Caco-2 (cell line): ENCODE data around the gene MTMR4. TPM values are rescaled to one million over a fixed set of nuclear protein-coding genes. Genes with fewer than 3 reads are reported as not detected.

ENCODE experiments used
- BruUV-seq: library from RNA; stranded (reverse); fragments of 400-500 nt; replicated peaks from 2 replicates; lab custom pipeline; 2021; lab: Mats Ljungman, UMichigan
- CTCF ChIA-PET: fragments of 300-600 bp; sonication (Branson Sonifier 250); formaldehyde crosslinking; loops from one replicate; lab custom pipeline; 2022; ENCODE audit warnings: antibody characterized with exemption; lab: Charles Lee
- POLR2A ChIA-PET: fragments of 300-600 bp; sonication (Branson Sonifier 250); formaldehyde crosslinking; loops from one replicate; lab custom pipeline; 2022; ENCODE audit warnings: antibody characterized with exemption; lab: Charles Lee
- DNase-seq, 2 experiments: peaks; one replicate each; pipeline versions ENCODE4 v3.0.0 to v3.0.0-alpha.2; 2020 to 2022
- H3K27me3 ChIP-seq: replicated peaks from 2 replicates; pipeline ENCODE4 v1.6.0; 2011; ENCODE audit warnings: low read length; ENCODE audit not compliant: control insufficient read depth, insufficient read depth
- H3K36me3 ChIP-seq: 2 replicates; pipeline ENCODE4 v1.5.1; 2011; ENCODE audit warnings: low read length; ENCODE audit not compliant: control insufficient read depth, insufficient read depth
- H3K4me1 ChIP-seq: fragments of 250-450 bp; sonication (Bioruptor Pico); 2 replicates; pipeline ENCODE4 v1.5.1; 2020; ENCODE audit warnings: mild to moderate bottlenecking
- H3K4me3 ChIP-seq: 2 replicates; pipeline ENCODE4 v1.5.1; 2011; ENCODE audit warnings: low read depth, mild to moderate bottlenecking, control low read depth, low read length
- H3K9me3 ChIP-seq: fragments of 250-450 bp; sonication (Bioruptor Pico); 2 replicates; pipeline ENCODE4 v1.5.1; 2020; ENCODE audit warnings: mild to moderate bottlenecking, moderate library complexity
- H3K27ac Mint-ChIP-seq: one replicate; pipeline ENCODE4 v1.8.0; 2022; ENCODE audit warnings: mixed read lengths; ENCODE audit not compliant: unreplicated experiment
- H3K27me3 Mint-ChIP-seq: one replicate; pipeline ENCODE4 v1.8.0; 2022; ENCODE audit warnings: mixed read lengths; ENCODE audit not compliant: insufficient read depth, unreplicated experiment
- H3K36me3 Mint-ChIP-seq: one replicate; pipeline ENCODE4 v1.8.0; 2022; ENCODE audit warnings: mild to moderate bottlenecking, mixed read lengths; ENCODE audit not compliant: insufficient read depth, unreplicated experiment
- H3K4me1 Mint-ChIP-seq: one replicate; pipeline ENCODE4 v1.8.0; 2022; ENCODE audit warnings: low read depth, mixed read lengths; ENCODE audit not compliant: unreplicated experiment
- H3K4me3 Mint-ChIP-seq: one replicate; pipeline ENCODE4 v1.8.0; 2022; ENCODE audit warnings: mild to moderate bottlenecking, moderate library complexity, mixed read lengths; ENCODE audit not compliant: unreplicated experiment
- H3K9me3 Mint-ChIP-seq: one replicate; pipeline ENCODE4 v1.8.0; 2022; ENCODE audit warnings: mixed read lengths; ENCODE audit not compliant: unreplicated experiment
- CTCF ChIP-seq, 2 experiments: fragments of 200-600 bp in 1 of 2; IDR thresholded peaks; 1 replicate in 1 of 2; 2 replicates in 1 of 2; pipeline versions ENCODE4 v1.5.1 to v1.8.0; 2011 to 2022; ENCODE audit warnings: antibody characterized with exemption in 1 of 2, control low read depth in 1 of 2, inconsistent platforms in 1 of 2, low read depth in 1 of 2, low read length in 1 of 2, mild to moderate bottlenecking in 1 of 2, moderate library complexity in 1 of 2; ENCODE audit not compliant: insufficient read depth in 1 of 2, severe bottlenecking in 1 of 2, unreplicated experiment in 1 of 2
- intact Hi-C: fragments of 100-400 bp; cut with micrococcal nuclease; formaldehyde crosslinking; loops from one replicate; pipeline ENCODE4 v1.10.0; 2022; ENCODE audit not compliant: unreplicated experiment
- total RNA-seq: library from RNA; stranded (reverse); gene quantifications from 2 replicates; pipeline ENCODE4 v1.2.3, GENCODE V29; 2022

The MTMR4 gene
- total RNA-seq, 1 experiment from 2014 or later, result 62.6 TPM

GRCh38 chr17:58516644-58517377, 2.4 kb upstream of the MTMR4 start:
- TF ChIP-seq CTCF (IDR thresholded peaks at IDR 0.05; ENCODE audit: insufficient read depth in 1 of 2, low read depth in 1 of 2, low read length in 1 of 2, severe bottlenecking in 1 of 2, unreplicated experiment in 1 of 2), result no peak
- peak overlapping the region; percentile 96 for H3K4me3 Mint-ChIP-seq
- H3K27ac Mint-ChIP-seq, result peak overlapping the region; percentile 95
- peak; percentile 37 to 61 for DNase-seq
- no peaks in the 10 kb centered on the region for H3K36me3 ChIP-seq
- no peaks in the 10 kb centered on the region for H3K9me3 Mint-ChIP-seq
- ChIA-PET POLR2A (interaction anchor here (2.9 kb wide), 1 partner anchor 115 kb away, joined by 41 read pairs; no protein-coding TSS in a partner anchor), CTCF (interaction anchor here (1.6 kb wide), 1 partner anchor 18 kb away, joined by 3 read pairs; no protein-coding TSS in a partner anchor)
- peak overlapping the region; percentile 62 for H3K4me3 ChIP-seq
- no peaks in the 10 kb centered on the region for H3K27me3 ChIP-seq
- H3K4me1 ChIP-seq, result 0 out of 2 replicates have a peak, but pooled peaks cover 16% of the 10 kb centered on the region
- peaks cover 29% of the 10 kb centered on the region for H3K4me1 Mint-ChIP-seq
- intact Hi-C loops, result loop anchor here (5.0 to 10.0 kb wide), 2 partner anchors 590 to 708 kb away; partner anchors contain the start of genes GDPD1 and TRIM37
- BruUV-seq, result no TSS peak
- no peaks in the 10 kb centered on the region for H3K9me3 ChIP-seq
- H3K27me3 Mint-ChIP-seq, result no peaks in the 10 kb centered on the region
- peaks cover 30% of the 10 kb centered on the region for H3K36me3 Mint-ChIP-seq

- POLR2A ChIA-PET, result interaction anchor here (0.6 to 0.9 kb wide), 4 partner anchors 18 to 145 kb away, joined by 3 to 9 read pairs (median 3); no protein-coding TSS in a partner anchor
- H3K9me3 Mint-ChIP-seq, result no peaks in the 10 kb centered on the region
- peak overlapping the region; percentile 85 for H3K4me3 Mint-ChIP-seq
- H3K9me3 ChIP-seq, result no peaks in the 10 kb centered on the region
- no peak for TF ChIP-seq CTCF (IDR thresholded peaks at IDR 0.05; ENCODE audit: insufficient read depth in 1 of 2, low read depth in 1 of 2, low read length in 1 of 2, severe bottlenecking in 1 of 2, unreplicated experiment in 1 of 2)
- 0 out of 2 replicates have a peak, but pooled peaks cover 16% of the 10 kb centered on the region for H3K4me1 ChIP-seq
- H3K4me3 ChIP-seq, result no peak overlapping the region
- H3K36me3 Mint-ChIP-seq, result peaks cover 45% of the 10 kb centered on the region
- no peaks in the 10 kb centered on the region for H3K27me3 ChIP-seq
- TSS peak; percentile 6 for BruUV-seq
- intact Hi-C loops, result loop anchor here (5.0 to 10.0 kb wide), 2 partner anchors 592 to 710 kb away; partner anchors contain the start of genes GDPD1 and TRIM37
- CTCF ChIA-PET, result interaction anchor here (0.6 to 1.6 kb wide), 7 partner anchors 21 to 480 kb away, joined by 3 to 6 read pairs (median 3); no protein-coding TSS in a partner anchor
- H3K36me3 ChIP-seq, result peaks cover 3% of the 10 kb centered on the region
- no peak for DNase-seq
- H3K27ac Mint-ChIP-seq, result peak overlapping the region; percentile 21
- H3K4me1 Mint-ChIP-seq, result peaks cover 34% of the 10 kb centered on the region
- H3K27me3 Mint-ChIP-seq, result no peaks in the 10 kb centered on the region
These were observed 848 bp upstream of the MTMR4 start for GRCh38 chr17:58515286-58515685.

- Mint-ChIP-seq H3K4me3 (peak overlapping the region; percentile 85), H3K4me1 (peaks cover 34% of the 10 kb centered on the region), H3K9me3 (no peaks in the 10 kb centered on the region), H3K36me3 (peaks cover 50% of the 10 kb centered on the region), H3K27me3 (no peaks in the 10 kb centered on the region), H3K27ac (peak overlapping the region; percentile 21)
- ChIA-PET POLR2A (interaction anchor here (0.6 to 0.9 kb wide), 4 partner anchors 17 to 513 kb away, joined by 3 to 9 read pairs (median 3); no protein-coding TSS in a partner anchor), CTCF (interaction anchor here (0.6 to 1.6 kb wide), 6 partner anchors 22 to 480 kb away, joined by 3 to 6 read pairs (median 4); no protein-coding TSS in a partner anchor)
- DNase-seq, result no peak
- intact Hi-C loops, result loop anchor here (1.0 to 10.0 kb wide), 3 partner anchors 26 to 710 kb away; partner anchors contain the start of genes GDPD1, HSF5 and TRIM37
- BruUV-seq, result no TSS peak
- Histone ChIP-seq H3K36me3 (peaks cover 4% of the 10 kb centered on the region), H3K4me1 (0 out of 2 replicates have a peak, but pooled peaks cover 16% of the 10 kb centered on the region), H3K4me3 (peak overlapping the region; percentile 80), H3K27me3 (no peaks in the 10 kb centered on the region), H3K9me3 (no peaks in the 10 kb centered on the region)
- TF ChIP-seq CTCF (IDR thresholded peaks at IDR 0.05; ENCODE audit: insufficient read depth in 1 of 2, low read depth in 1 of 2, low read length in 1 of 2, severe bottlenecking in 1 of 2, unreplicated experiment in 1 of 2), result no peak
These were observed 326 bp upstream of the MTMR4 start for GRCh38 chr17:58514770-58515157.
